Dedifferentiated amniotic fluid mesenchymal stem cell (primary cell): Measurements from ENCODE around the gene SGSM2.

Experiments used
- DNase-seq: peaks from one replicate; pipeline ENCODE4 v3.0.0-alpha.2; 2016; ENCODE audit errors: extremely low spot score

SGSM2 gene

DNA sequence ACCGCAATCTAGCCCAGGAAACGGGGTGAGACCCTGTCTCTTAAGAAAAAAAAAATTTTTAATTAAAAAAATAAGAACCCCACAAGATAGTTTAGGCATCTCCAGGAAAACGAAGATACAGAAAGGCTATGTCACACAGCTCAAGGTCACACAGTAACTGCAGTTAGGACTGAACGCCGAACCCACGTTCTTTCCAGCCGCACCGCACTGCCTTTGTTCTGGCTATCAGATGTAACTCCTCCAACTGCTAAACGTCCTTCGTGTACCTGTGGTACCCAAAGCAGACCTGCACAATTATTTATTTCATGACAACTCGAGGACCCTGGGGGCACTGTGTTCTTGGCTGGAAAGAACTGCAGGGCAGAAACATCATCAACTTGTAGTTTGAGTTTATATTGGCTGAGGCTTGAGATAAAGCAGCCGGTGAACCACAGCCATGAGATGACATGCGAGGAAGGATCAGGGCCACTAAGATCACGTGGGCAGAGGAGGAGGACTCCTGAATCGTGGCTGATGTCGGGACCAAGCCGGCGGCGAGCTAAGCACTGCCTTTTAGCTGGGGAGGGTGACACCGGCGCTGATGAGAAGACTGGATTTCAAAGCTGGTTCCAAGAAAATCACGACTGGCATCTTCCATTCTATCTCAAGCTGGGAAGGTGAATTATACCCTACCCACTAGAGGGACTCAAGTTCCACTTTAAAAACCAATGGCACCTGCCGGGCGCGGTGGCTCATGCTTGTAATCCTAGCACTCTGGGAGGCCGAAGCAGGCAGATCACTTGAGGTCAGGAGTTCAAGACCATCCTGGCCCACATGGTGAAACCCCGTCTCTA lies 84.2 kb downstream of the SGSM2 start:
- no peak for DNase-seq

DNA sequence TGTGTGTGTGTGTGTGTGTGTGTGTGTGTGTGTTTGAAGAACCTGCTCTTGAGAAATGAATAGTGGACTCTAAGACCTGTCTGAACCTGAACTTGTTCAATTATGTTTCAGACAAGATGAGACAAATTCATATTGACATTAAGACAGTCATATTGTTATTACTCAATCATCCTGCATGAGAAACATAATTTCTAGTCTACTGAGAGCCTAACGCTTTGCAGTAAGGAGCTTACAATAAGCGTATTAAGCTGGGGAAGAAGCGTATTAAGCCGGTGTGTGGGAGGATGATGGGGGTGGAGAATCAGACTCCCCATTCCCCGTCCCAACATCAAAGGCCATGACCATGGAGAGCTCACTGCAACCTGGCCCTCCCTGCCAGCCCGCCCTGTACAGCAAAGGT lies 86.0 kb downstream of the SGSM2 start:
- no peak for DNase-seq

DNA sequence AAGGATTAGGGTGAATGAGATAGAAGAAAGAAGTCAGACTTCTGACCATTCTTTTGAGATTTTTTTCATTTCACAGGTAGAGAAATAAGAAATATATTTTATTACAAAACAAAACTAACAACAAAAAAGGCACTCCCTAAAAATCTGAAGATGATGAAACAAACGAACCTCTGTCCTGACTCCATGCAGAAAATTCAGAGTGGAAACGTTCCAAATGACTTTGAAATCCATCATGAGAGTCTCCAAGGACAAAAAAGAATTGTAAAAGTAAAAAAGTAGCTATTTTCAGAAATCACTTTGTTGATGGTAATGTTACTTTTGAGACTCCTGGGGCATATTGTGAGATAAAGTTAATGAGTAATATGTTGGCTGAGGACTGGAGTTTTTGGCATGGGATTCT lies 89.9 kb downstream of the SGSM2 start:
- DNase-seq: no peak

DNA sequence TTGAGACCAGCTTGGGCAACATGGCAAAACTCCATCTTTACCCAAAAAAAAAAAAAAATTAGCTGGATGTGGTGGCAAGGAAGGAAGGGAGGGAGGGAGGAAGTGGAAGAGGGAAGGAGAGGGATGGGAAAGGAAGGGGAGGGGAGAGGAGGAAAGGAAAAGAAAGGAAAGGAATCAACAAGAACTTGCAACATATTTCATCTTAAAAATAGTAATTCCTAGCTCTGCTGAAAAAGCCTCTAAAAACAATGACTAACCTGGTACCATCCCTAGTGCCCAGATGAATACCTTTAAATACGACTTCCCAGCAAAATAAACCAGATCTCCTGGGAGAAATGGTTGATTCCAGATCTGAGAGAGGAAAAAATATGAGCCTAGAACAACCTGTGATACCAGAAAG lies 90.6 kb downstream of the SGSM2 start:
- no peak for DNase-seq
